HG02610 (cell line): ENCODE measurements around the gene S100A14.

ENCODE experiments used
- ATAC-seq: cut with Tn5 transposase; IDR thresholded peaks from one replicate; pipeline ENCODE4 v1.9.1; 2021; ENCODE audit warnings: mild to moderate bottlenecking, moderate library complexity; ENCODE audit not compliant: unreplicated experiment

The S100A14 gene

DNA sequence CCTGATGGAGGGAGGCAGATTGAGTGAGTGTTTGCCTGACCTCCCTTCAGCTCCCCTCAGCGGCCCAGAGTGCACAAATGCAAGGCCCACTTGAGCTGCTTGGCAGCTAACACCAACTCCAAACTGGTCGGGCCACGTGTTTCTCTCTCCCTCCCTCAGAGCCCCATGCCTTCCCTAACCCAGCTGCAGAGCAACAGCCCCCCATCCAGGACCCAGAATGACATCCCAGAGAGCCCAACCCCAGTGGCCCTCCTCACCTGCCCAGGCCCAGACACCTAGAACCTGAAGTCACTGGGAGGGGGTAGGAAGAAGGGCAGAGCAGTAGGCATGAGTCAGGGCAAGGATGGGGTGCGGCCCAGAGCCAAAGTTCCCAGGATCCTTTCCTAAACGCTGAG, 789 bp upstream of the S100A14 start:
- ATAC-seq = no peak

DNA sequence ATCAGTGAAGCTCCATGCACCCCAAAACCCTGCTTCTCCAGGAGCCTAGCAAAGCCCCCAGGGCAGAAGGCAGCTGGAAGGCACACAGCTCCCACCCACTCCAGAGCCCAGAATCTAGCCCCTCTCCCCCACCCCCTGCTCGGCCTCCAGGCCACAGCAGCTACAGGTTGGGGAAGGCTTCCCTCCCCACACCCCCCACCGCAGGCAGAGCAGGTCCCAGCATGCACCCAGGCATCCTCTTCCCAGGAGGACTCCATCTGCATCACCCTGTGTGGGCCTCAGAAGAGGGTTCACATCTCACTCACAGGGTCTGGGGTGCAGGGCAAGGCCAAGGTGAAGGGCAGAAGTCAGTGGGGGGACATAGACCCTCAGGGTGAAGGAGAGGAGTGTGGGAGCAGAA, 719 bp downstream of the S100A14 start:
- ATAC-seq = no peak

DNA sequence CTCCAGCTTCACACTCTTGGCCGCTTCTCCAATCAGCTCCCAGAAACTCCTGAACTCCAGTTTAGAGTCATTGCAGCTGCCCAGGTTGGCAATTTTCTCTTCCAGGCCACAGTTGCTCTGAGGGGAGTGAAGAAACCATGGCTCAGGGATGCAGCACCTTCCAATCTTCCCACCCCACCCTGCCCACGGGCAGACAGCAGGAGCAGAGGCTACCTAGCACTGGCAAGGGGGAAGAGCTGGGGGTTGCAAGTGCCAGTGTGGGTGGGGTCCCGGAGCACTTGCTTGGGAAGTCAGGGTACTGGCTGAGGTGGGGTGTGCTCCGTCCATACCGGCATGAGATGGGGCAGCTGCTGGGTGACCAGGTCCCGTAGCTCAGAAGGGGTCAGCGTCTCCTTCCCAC, 1.2 kb downstream of the S100A14 start:
- no peak for ATAC-seq

DNA sequence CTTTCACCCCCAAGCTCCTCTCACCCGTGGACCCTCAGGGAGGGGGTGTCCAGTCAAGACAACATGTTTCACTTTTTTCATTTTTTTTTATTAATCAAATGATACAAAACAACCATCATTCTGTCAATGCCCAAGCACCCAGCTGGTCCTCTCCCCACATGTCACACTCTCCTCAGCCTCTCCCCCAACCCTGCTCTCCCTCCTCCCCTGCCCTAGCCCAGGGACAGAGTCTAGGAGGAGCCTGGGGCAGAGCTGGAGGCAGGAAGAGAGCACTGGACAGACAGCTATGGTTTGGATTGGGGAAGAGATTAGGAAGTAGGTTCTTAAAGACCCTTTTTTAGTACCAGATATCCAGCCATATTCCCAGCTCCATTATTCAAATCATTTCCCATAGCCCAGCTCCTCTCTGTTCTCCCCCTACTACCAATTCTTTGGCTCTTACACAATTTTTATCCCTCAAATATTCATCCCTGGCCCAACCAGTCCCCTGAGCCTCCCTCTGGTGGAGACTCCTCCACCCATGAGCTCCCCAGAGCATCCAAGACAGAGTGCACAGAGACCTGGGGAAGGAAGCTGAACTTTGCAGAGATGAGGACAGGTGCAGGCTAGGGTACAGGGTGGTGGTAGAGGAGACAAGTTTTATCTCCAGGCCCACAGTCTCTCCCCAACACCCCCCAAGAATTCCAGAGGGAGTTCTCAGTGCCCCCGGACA, 1.8 kb downstream of the S100A14 start:
- no peak for ATAC-seq

DNA sequence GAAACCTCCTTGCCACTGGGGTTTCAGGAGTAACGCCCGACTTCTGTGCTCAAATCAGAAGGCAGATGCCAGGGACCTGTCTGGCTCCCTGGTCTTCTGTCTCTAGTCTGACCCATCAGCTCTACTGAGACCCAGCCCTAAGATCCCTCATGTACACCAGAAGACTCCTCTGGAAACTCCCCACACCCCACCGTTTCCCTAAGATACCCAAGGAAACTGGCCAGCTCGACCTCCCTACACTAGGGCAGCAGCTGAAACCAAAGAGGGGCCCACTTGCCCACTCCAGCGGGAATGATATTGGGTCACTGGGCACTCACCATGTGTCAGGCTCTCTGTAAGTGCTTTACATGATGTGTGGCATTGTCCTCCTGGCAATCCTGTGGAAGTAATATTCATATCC, 2.7 kb downstream of the S100A14 start:
- ATAC-seq = no peak

DNA sequence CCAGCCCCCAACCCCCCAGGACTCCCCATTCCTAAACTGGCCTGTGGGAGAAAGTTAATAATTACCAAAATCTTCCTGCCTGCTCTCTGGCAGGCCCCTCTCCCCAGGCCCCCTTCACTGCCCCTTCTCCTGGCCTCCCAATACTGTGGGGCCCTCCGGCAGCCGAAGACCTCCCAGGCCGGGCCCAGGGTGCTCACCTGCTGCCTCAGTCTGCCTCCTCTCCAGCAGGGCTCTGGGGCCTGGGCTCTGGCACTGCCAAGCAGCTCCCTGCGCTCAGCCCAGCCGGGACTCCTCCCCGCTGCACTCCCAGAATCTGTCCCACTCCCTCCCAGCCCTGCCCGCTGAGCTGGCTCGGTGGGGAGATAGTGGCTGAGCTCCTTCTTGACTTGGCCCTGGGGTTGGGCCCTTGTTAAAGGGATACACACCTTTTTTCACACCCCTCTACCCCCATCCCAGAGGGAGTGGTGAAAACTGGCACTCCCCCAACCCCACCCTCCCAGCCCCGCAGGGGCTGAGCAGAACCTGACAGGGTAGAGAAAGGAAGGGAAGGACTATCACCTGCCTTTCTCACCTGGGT, 3.3 kb downstream of the S100A14 start, which contains the start of gene S100A16:
TSS of gene S100A16 (minus strand) at position 383 of the 577 bp plus-strand sequence. CDS start 4,986 bp downstream, outside the sequence.
- no peak for ATAC-seq

DNA sequence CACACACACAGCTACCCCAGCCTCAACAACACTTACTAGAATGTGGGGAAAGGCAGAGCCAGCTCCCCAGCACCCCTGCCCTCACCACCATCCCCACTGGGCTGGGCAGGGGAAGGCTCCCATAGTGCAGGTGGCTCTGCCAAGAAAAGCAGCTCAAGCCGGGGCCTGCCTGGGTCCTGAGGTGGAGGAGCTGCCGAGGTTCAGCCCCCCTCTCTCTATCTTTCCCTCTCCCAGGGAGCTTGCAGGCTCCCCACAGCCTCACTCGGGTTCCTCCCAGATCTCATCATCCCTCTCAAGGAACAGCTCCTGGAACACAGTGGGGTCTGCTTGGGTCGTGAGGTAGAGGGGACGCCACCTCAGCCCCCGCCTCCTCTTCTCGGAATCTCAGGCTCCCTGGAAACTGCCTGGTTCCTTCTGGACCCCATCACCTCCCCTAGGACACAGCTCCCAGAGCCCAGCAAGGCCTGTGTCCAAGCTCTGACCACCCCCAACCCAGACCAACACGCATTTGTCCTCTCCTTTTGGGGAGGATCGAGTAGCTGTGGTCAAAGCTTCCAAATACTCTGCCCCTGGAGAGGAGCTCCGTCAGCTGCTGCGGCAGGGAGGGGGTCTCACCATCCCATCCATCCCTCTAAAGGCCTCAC, 3.9 kb downstream of the S100A14 start:
- no peak for ATAC-seq

DNA sequence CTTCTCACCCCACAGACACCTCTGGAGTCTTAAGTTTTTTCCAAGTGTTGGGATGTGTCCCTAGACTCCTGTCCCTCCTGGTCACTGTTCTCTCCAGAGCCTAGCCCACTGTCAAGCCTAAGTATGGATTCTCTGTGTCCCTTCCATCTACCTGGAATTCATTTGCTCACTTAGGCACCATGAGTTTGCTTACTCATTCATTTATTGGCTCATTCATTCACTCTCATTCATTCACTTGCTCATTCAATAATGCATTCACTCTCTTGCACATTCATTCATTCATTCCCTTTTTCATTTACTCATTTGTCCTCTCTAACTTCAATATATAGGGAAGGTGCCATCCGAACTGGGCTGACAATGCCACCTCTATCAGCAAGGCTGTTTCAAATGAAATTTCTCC, 4.8 kb downstream of the S100A14 start:
- no peak for ATAC-seq

DNA sequence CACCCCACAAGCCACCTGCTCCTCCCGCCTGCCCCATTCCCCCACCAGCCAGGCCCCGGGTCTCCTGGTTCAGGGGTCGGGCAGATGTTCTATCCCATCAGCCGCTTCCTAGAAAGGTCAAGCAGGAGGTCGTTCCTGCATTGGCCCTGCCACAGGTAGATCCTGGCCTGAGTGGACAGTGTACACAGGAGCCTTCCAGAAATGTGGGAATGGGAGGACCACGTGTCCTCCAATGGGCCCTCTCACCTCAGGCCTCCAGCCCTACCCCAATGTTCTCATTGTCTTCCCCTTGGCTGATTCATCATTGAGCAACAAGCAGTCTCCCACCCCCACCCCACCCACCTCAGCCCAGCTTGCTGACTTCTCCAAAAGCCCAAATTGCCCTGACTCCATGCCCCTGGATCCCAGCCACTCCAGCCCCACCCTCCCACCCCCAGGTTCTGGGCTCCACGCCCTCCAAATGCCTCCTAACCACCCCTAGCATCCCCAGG, 5.3 kb downstream of the S100A14 start:
- no peak for ATAC-seq

DNA sequence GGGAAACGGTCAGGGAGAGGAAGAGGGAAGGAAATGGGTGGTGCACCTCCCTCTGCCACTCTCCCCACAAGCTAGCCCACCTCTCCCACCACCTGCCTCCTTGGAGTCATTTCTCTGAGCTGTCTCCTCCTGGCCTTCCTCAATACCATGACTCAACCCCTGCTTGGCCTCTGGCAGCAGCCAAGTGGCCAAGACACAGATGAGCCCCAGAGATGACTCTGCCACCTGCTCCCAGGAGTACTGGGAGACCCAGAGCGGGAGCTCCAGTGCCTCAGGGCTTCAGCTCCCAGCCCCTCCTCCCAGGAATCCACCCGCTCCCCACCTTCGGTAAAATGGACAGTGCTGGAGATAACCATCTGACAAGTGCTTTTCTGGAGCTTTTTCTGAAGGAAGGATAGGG, 5.8 kb downstream of the S100A14 start:
- no peak for ATAC-seq

DNA sequence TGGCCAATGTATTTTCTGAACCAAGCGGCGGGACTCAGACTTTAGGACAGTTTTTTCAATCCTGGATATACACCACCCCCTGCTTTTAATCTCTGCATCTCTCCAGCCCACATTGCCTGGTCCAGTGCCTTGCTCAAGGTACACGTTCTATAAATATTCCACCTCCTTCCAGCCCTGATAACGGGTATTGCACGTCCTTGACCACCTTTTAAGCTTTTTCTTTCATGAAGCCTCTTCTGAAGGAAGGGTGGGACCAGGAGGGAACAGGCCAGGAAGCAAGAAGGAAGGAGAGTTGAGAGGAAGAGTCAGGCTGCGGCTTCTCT, 6.6 kb downstream of the S100A14 start:
- no peak for ATAC-seq

DNA sequence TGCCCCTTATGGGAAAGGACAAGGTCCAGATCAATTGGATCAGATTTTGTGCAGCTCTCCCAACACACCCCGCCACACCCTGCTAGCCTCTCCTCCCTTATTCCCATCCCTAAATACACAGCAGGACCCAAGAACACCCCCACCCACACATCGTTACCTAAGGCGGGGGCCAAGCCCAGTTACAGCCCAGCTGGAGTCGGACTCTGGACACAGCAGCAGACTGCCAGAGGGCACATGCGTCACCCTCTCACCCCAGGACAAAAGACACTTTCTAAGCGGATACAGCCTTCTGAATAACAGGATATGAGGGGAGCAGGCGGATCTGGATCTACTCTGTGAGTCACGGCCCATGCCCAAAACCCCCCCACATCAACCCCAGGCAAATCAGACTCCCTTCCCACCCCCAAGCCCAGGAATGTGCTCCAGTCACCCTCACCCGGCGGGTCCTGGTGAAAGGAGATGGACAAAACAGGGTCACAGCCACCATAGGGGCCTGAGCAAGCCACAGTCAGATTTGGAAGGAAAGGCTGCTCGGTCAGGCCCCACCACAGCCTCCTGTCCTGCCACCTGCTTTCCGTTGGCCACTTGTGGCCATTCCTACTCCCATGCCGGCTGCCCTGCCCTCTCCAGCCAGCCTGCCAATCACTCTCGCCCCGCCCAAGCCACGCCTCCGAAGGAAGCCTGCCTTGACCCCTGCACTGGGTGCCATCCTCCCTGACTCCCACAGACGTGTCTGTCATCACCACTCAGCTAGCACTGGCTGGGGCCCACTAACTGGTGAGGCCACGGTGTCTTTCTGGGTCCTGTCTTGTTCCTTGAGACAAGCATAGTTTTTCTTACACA, 7.2 kb downstream of the S100A14 start:
- no peak for ATAC-seq

DNA sequence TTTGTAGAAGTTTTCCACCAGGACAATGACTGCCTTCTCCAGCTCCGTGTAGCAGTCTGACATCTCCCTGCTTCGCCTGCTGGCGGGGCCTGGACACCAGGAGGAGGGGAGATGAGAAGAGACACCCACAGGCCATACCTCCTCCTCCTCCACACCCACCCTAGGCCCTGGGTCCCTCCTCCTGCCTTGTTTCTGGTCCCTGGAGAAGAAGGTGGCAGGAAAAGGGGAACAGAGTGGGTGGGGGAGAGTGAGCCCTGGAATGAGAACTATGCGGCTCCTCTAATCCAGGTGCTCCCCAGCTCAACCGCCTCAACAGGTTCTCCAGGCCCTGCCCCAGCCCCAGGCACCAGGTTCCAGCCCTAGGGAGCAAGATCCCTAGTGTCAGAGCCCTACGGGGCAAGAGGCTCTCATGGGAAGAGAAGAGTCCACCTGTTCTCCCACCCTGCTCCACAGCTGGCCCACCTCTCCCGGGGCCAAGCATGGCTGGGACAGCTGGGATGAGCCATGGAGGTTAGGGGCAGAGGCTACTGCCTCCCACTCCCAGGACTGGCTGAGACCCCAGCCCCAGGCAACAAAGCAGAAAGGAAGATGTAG, 7.9 kb downstream of the S100A14 start:
- no peak for ATAC-seq

DNA sequence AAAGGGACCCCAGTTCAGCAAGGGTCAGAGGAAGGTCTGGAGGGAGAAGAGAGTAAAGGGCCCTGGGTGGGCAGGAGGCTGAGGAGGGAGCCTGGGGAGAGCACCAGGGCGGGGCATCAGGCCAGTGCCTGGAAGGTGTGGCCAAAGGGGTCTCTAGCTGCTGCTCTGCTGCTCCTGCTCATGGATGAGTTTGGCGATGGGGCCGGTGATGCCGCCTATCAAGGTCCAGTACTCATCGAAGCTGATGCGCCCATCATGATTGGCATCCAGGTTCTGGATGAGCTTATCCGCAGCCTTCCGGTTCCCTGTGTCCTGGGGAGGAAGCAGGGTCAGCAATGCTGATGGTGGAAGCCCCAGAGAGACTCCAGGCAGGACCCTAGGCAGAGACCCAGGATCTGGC, 8.7 kb downstream of the S100A14 start:
- ATAC-seq = no peak

DNA sequence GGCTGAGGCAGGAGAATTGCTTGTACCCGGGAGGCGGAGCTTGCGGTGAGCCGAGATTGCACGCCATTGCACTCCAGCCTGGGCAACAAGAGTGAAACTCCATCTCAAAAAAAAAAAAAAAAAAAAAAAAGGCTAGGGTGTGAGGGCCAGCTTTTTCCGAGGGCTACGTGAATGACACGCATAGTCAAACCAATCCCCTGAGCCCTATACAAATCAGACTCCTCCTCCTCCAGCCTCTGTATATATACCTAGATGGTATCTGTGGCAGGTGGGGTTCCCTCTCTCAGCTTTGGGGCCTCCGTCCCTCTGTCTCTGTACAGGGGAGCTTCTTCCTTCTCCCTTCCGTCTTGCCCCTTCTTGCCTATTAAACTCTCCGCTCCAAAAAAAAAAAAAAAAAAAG, 9.9 kb downstream of the S100A14 start:
- ATAC-seq = no peak

DNA sequence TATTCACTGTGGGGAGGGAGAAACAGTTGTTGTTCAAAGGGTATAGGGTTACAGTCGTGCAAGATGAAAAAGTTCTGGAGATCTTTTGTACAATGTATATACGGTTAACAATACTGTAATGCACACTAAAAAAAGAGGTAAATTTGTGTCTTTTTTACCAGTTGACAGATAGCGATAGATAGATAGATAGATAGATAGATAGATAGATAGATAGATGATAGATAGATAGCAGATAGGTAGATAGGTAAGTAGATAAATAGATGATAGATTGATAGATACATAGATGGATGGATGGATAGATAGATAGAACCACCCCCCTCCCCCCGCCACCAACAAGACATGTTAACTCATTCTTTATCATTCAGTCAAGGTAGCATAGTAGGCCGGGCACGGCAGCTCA, 13.4 kb downstream of the S100A14 start:
- ATAC-seq = no peak

DNA sequence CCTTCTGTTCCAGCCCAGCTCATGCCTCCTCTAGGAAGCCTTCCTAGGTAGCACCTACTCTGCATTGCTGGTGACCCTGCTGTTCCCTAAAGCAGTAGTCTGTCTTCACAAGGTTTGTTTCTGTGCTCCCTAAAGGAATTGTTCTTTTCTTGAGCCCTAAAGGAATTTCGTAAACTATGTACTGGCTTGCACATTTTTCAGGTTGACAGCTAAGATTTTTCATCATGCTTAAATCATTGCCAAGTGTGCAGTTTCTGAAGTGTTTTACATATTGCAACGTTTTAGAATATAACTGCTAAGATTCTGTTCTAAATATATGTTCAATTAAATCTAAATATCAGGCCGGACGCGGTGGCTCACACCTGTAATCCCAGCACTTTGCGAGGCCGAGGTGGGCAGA, 16.3 kb downstream of the S100A14 start:
- ATAC-seq = no peak

DNA sequence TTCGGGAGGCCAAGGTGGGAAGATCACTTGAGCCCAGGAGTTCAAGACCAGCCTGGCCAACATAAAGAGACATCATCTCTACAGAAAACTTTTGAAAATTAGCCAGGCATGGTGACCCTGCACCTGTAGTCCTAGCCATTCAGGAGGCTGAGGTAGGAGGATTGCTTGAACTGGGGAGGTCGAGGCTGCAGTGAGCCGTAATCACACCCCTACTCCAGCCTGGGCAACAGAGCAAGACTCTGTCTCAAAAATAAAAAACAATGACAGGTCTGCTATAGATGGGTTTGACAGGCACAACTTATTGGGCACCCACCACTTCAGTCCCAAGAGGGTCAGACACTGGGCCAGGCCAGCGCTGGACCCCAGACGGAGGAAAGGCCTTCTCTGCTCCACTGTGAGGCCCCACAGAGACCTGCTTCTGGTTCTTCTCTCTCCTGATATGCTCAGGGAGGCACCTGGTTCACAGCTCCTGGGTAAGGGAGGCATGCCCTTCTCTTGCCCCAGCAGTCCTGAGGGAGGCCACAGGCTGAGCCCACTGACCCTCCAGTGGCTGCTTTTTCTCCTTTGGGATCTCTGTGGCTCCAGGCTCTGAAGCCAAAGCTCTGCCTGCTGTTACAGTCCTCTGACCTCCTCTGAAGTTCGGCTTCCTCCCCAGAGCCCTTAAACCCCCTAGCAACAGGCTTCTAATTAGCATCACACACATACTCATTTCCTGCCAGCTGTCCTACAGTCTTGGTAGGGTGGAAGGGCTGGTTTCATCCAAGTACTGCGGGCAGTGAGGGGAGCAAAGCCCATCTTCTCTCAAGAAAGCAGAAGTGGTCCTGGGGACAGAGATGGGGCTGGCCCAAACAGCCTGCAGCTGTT, 17.6 kb downstream of the S100A14 start:
- ATAC-seq = peak; percentile 97

DNA sequence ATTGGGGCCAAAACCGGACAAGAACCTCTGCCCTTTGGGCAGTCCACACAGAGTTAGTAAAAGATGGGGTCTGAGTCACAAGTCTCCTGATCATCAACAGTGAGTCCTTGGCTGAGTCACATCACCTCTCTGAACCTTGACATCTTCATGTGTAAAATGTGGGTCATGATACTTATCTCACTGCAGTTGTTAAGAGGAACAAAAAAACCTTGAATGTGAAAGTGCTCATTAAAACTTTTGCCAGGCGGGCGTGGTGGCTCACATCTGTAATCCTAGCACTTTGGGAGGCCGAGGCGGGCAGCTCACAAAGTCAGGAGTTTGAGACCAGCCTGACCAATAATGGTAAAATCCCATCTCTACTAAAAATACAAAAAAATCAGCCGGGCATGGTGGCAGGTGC, 18.9 kb downstream of the S100A14 start:
- ATAC-seq = no peak

DNA sequence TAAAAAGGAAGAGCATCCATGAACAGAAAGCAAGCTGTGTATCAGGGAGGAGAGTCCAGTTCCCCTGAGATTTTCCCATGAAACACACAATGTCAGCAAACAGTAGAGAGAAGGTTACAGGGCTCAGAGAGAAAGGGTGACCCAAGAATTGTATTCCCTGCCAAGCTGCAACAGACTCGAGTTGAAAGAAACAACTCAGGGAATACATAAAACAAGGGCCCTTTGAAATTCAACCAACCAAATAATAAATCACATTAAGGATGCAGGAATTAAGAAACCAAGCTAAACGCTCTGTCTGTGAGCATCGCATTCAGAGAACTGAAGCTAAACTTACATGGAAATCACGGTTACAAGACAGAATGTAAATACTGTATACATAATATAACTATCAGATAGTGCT, 23.4 kb downstream of the S100A14 start:
- no peak for ATAC-seq
